K562 (cell line): Measurements from ENCODE around the gene CTDSP1. TPM values are rescaled to one million over a fixed set of nuclear protein-coding genes. Genes with fewer than 3 reads are reported as not detected.

Source experiments
- ATAC-seq: fragments of 200-7000 bp; cut with Tn5 transposase; 3 replicates; pipeline ENCODE4 v1.9.1; 2020; ENCODE audit warnings: moderate library complexity
- BruUV-seq: library from RNA; stranded (reverse); fragments of 400-500 nt; replicated peaks from 2 replicates; lab custom pipeline; 2021; lab: Mats Ljungman, UMichigan
- CTCF ChIA-PET: fragments of 300-600 bp; formaldehyde crosslinking; extraction: SDS; loops from one replicate; lab custom pipeline; 2021; ENCODE audit warnings: low intra/inter-chr PET ratio; lab: Yijun Ruan, JAX
- POLR2A ChIA-PET: fragments of 300-600, 350-650 bp; sonication (Branson Sonifier 250); formaldehyde crosslinking; extraction: SDS; loops from one replicate; lab custom pipeline; 2021; ENCODE audit warnings: antibody characterized with exemption, inconsistent platforms; lab: Yijun Ruan, JAX
- DNase-seq, 4 experiments: peaks; one replicate each; pipeline versions ENCODE4 v3.0.0 to v3.0.0-alpha.2; 2011 to 2018; ENCODE audit warnings: low spot score in 3 of 4, mixed read lengths in 3 of 4; ENCODE audit errors: extremely low read depth in 1 of 4
- FAIRE-seq: peaks from 2 replicates; lab custom pipeline; 2011; peaks lifted over from hg19 to GRCh38; lab: Jason Lieb, UNC
- H2AFZ ChIP-seq: 2 replicates; pipeline ENCODE4 v1.6.0; 2011; ENCODE audit warnings: low read depth, low read length, control low read depth, inconsistent platforms
- H3K27ac ChIP-seq: fragments of 200-600 bp; 3 replicates; pipeline ENCODE4 v1.8.0; 2011; ENCODE audit warnings: low read depth, mild to moderate bottlenecking, control low read depth, inconsistent platforms, low read length, moderate library complexity, mixed read lengths; ENCODE audit errors: extremely low read depth
- H3K27me3 ChIP-seq, 2 experiments: fragments of 300-600 bp in 1 of 2; 2 replicates in 1 of 2; 3 replicates in 1 of 2; pipeline versions ENCODE4 v1.6.0 to v1.8.0; 2011; ENCODE audit warnings: inconsistent platforms in 2 of 2, low read length in 2 of 2, mild to moderate bottlenecking in 1 of 2, mixed read lengths in 1 of 2, moderate library complexity in 1 of 2; ENCODE audit not compliant: control insufficient read depth in 2 of 2, insufficient read depth in 2 of 2
- H3K36me3 ChIP-seq: fragments of 300-600 bp; 3 replicates; pipeline ENCODE4 v1.8.0; 2011; ENCODE audit warnings: mild to moderate bottlenecking, low read length, inconsistent platforms; ENCODE audit not compliant: control insufficient read depth, insufficient read depth
- H3K4me1 ChIP-seq, 2 experiments: fragments of 200-600 bp in 1 of 2; replicated peaks in 1 of 2; 2 replicates in 1 of 2; 3 replicates in 1 of 2; pipeline versions ENCODE4 v1.5.1 to v1.8.0; 2011; ENCODE audit warnings: inconsistent platforms in 2 of 2, low read length in 2 of 2, mild to moderate bottlenecking in 1 of 2, mixed read lengths in 1 of 2, moderate library complexity in 1 of 2; ENCODE audit not compliant: control insufficient read depth in 2 of 2, insufficient read depth in 2 of 2
- H3K4me2 ChIP-seq: 2 replicates; pipeline ENCODE4 v1.6.1; 2011; ENCODE audit warnings: low read length, control low read depth, inconsistent platforms, mixed read lengths; ENCODE audit not compliant: insufficient read depth
- H3K4me3 ChIP-seq: fragments of 200-600 bp; sonication (generic), shearing (Covaris generic); 2 replicates; pipeline ENCODE4 v1.5.1; 2016; ENCODE audit warnings: control low read depth, inconsistent platforms
- H3K79me2 ChIP-seq: fragments of 200-600 bp; 3 replicates; pipeline ENCODE4 v1.8.0; 2011; ENCODE audit warnings: low read length, inconsistent platforms; ENCODE audit not compliant: control insufficient read depth, insufficient read depth
- H3K9ac ChIP-seq, 2 experiments: 2 replicates each; pipeline versions ENCODE4 v1.6.0 to v1.6.1; 2011; ENCODE audit warnings: low read depth in 2 of 2, low read length in 2 of 2, control low read depth in 1 of 2, inconsistent platforms in 1 of 2, mild to moderate bottlenecking in 1 of 2, mixed read lengths in 1 of 2; ENCODE audit not compliant: insufficient read depth in 1 of 2
- H3K9me1 ChIP-seq: one replicate; pipeline ENCODE4 v1.6.0; 2011; ENCODE audit warnings: inconsistent platforms, mild to moderate bottlenecking, low read length, moderate library complexity; ENCODE audit not compliant: control insufficient read depth, insufficient read depth
- H3K9me3 ChIP-seq: replicated peaks from 2 replicates; pipeline ENCODE4 v1.5.1; 2011; ENCODE audit warnings: low read depth, low read length, inconsistent platforms; ENCODE audit not compliant: control insufficient read depth, insufficient read depth
- H4K20me1 ChIP-seq: replicated peaks from 2 replicates; pipeline ENCODE4 v1.6.1; 2011; ENCODE audit warnings: low read length, inconsistent platforms, mixed read lengths; ENCODE audit not compliant: control insufficient read depth, insufficient read depth
- DIDO1 ChIP-seq: fragments of 450-650 bp; IDR thresholded peaks from 2 replicates; pipeline ENCODE4 v1.6.1; 2016; ENCODE audit warnings: low read depth, missing biosample characterization, missing genetic modification characterization
- HES1 ChIP-seq: fragments of 450-650 bp; IDR thresholded peaks from 2 replicates; pipeline ENCODE4 v1.6.1; 2016; ENCODE audit warnings: low read depth, mild to moderate bottlenecking, moderate library complexity
- HLTF ChIP-seq: fragments of 450-650 bp; IDR thresholded peaks from 2 replicates; pipeline ENCODE4 v1.6.1; 2016
- MXD1 ChIP-seq: fragments of 250-450 bp; sonication (Bioruptor Pico); IDR thresholded peaks from 2 replicates; pipeline ENCODE4 v1.8.0; 2021; ENCODE audit warnings: borderline replicate concordance, mild to moderate bottlenecking, moderate library complexity; ENCODE audit not compliant: poor library complexity, severe bottlenecking
- SREBF2 ChIP-seq: sonication (generic); formaldehyde crosslinking; IDR thresholded peaks from 2 replicates; pipeline ENCODE4 v1.4.0; 2020; ENCODE audit warnings: mild to moderate bottlenecking, missing genetic modification reagents
- TBP ChIP-seq: optimal IDR thresholded peaks from 2 replicates; pipeline ENCODE3; 2011; ENCODE audit warnings: low read depth, low read length, improper control_type of control experiment
- ZBTB17 ChIP-seq: fragments of 450-650 bp; formaldehyde crosslinking; IDR thresholded peaks from 2 replicates; pipeline ENCODE4 v1.4.0; 2020; ENCODE audit warnings: mild to moderate bottlenecking
- ZNF197 ChIP-seq: fragments of 200-800 bp; sonication (Bioruptor generic); IDR thresholded peaks from 2 replicates; pipeline ENCODE4 v1.6.1; 2016; ENCODE audit warnings: low read depth, missing genetic modification characterization, missing compliant biosample characterization
- WGBS: fragments of 100-300 bp; shearing (Covaris generic); methylation state at CpG from one replicate; pipeline ENCODE4 v1.1.6; 2016; ENCODE audit warnings: low coverage, mixed read lengths; ENCODE audit not compliant: insufficient coverage; ENCODE audit errors: missing lambda C conversion rate; 5-methylcytosine and 5-hydroxymethylcytosine counted together
- in situ Hi-C: fragments of 300-500 bp; cut with MboI; formaldehyde crosslinking; loops from 4 replicates; pipeline ENCODE4 v1.15.0; 2018; ENCODE audit warnings: inconsistent platforms, mixed read lengths
- intact Hi-C: fragments of 100-400 bp; cut with micrococcal nuclease; formaldehyde crosslinking; loops from 2 replicates; pipeline ENCODE4 v1.14.2; 2022
- polyA plus RNA-seq, 8 experiments: library from polyadenylated mRNA; depleted of rRNA in 4 of 8; stranded (reverse) in 5 of 8; unstranded in 3 of 8; fragments of >200 nt; fragmentation: Nextera tagmentation in 2 of 8; fragmentation: Illumina TruSeq in 1 of 8; extraction: Ambion mirVana in 2 of 8; extraction: Trizol in 1 of 8; gene quantifications; 2 replicates each; pipeline versions ENCODE4 v1.2.1 to v1.2.3, GENCODE V29; 2011 to 2014; ENCODE audit warnings: inconsistent platforms in 1 of 8, missing spikeins in 1 of 8
- total RNA-seq, 7 experiments: library from RNA; depleted of rRNA in 6 of 7; stranded (reverse); fragments of >200 nt in 6 of 7; fragmentation: Illumina TruSeq in 2 of 7; extraction: Trizol in 2 of 7; gene quantifications; 2 replicates each; pipeline versions ENCODE4 v1.2.1 to v1.2.3, GENCODE V29; 2011 to 2021; ENCODE audit warnings: low replicate concordance in 1 of 7

CTDSP1 gene
- total and polyA plus RNA-seq, 9 of the 15 experiments (the other 6 are each of a cell fraction or from before 2014, with no cell fraction given) = 2.4 to 74.8 (median 45.8) TPM

GRCh38 chr2:218399391-218400166 lies at the start of gene CTDSP1 (continued):
- no peak for TF ChIP-seq SREBF2 (CRISPR knock-in tag)
- no peak for TF ChIP-seq MXD1 (CRISPR knock-in tag)
- no peak for TF ChIP-seq HES1
- no peak for TF ChIP-seq TBP
- TF ChIP-seq ZNF197 (CRISPR knock-in tag) = no peak

- H3K4me3 ChIP-seq = no peak overlapping the region
- 76% methylated on average over 13 of the region's 14 CpGs for whole genome bisulfite sequencing
- POLR2A ChIA-PET = no interaction called here
- H3K27ac ChIP-seq = no peak overlapping the region
- H3K9me3 ChIP-seq = no peaks in the 10 kb centered on the region
- no peaks in the 10 kb centered on the region for H3K36me3 ChIP-seq
- no peak overlapping the region for H3K4me2 ChIP-seq
- peaks cover 8 to 10% of the 10 kb centered on the region in 2 experiments; a peak in 4 of 5 replicates for H3K4me1 ChIP-seq
- H3K79me2 ChIP-seq = no peaks in the 10 kb centered on the region
- BruUV-seq = no TSS peak
- no peak overlapping the region for H2AFZ ChIP-seq
- CTCF ChIA-PET = no interaction called here
- in situ Hi-C loops = no loop called here
- no peak for FAIRE-seq
- H3K27me3 ChIP-seq = no peaks in the 10 kb centered on the region
- TF ChIP-seq HLTF (no peak), DIDO1 (no peak), ZBTB17 (no peak)
- no peaks in the 10 kb centered on the region for H3K9me1 ChIP-seq
- DNase-seq = no peak
- H3K9ac ChIP-seq = no peak overlapping the region
- no peaks in the 10 kb centered on the region for H4K20me1 ChIP-seq
- intact Hi-C loops = no loop called here
- ATAC-seq = no peak
Measured at GRCh38 chr2:218354045-218354444, 45.6 kb upstream of the CTDSP1 start.
